ENCODE results near the gene OXSR1.
"Not testable (repeated sequence)": the region's sequence is repeated elsewhere in the genome, so short reads cannot be mapped to it uniquely, and the experiment has no call there.

The OXSR1 gene

GRCh38 chr3:38128303-38128655 lies 37.1 kb upstream of the OXSR1 start:
- DNase-seq, result no peak

GRCh38 chr3:38129058-38129457 lies 36.3 kb upstream of the OXSR1 start:
- no peak for DNase-seq

GRCh38 chr3:38130631-38131065 lies 34.7 kb upstream of the OXSR1 start:
- DNase-seq, result no peak

- DNase-seq, result no peak
These were observed 33.5 kb upstream of the OXSR1 start for GRCh38 chr3:38131621-38132369.

- no peak for DNase-seq
These were observed 32.2 kb upstream of the OXSR1 start for GRCh38 chr3:38133209-38133556.

- DNase-seq, result no peak
These were observed 31.6 kb upstream of the OXSR1 start for GRCh38 chr3:38133557-38134405.

- DNase-seq, result not testable (repeated sequence)
These were observed 30.7 kb upstream of the OXSR1 start for GRCh38 chr3:38134517-38135143.

GRCh38 chr3:38135621-38136277 lies 29.6 kb upstream of the OXSR1 start:
- not testable (repeated sequence) for DNase-seq

- no peak for DNase-seq
These were observed 29.0 kb upstream of the OXSR1 start for GRCh38 chr3:38136393-38136776.

GRCh38 chr3:38136777-38137614 lies 28.3 kb upstream of the OXSR1 start, which contains the start of gene ACAA1:
TSS of gene ACAA1 (minus strand) at chr3:38137127. CDS start at chr3:38137035, 92 bp downstream.
- peak; percentile 93 for DNase-seq

- peak; percentile 75 for DNase-seq
These were observed 27.6 kb upstream of the OXSR1 start for GRCh38 chr3:38137615-38138348.

GRCh38 chr3:38138349-38139190 lies 26.8 kb upstream of the OXSR1 start, which contains the start of gene MYD88:
TSS of gene MYD88 (plus strand) at chr3:38138661. CDS start at chr3:38138701, 40 bp downstream.
- DNase-seq, result peak; percentile 22

GRCh38 chr3:38139191-38139590 lies 26.1 kb upstream of the OXSR1 start:
- DNase-seq, result no peak

GRCh38 chr3:38139652-38140051 lies 25.7 kb upstream of the OXSR1 start:
- DNase-seq, result no peak

- no peak for DNase-seq
These were observed 24.8 kb upstream of the OXSR1 start for GRCh38 chr3:38140326-38141172.

GRCh38 chr3:38141173-38141951 lies 24.0 kb upstream of the OXSR1 start:
- DNase-seq, result no peak

- DNase-seq, result no peak
These were observed 23.4 kb upstream of the OXSR1 start for GRCh38 chr3:38141952-38142273.

- no peak for DNase-seq
These were observed 22.4 kb upstream of the OXSR1 start for GRCh38 chr3:38142959-38143358.

GRCh38 chr3:38143511-38143910 lies 21.8 kb upstream of the OXSR1 start:
- no peak for DNase-seq

Measured in NCI-H510A treated with DMSO at 0.1 percent for 48 hours (cell line).